Coronary artery (tissue), 2 donors: ENCODE measurements around the gene SMARCA4.

Experiments
- DNase-seq: peaks from one replicate; pipeline ENCODE4 v3.0.0-alpha.2; 2017; ENCODE audit warnings: low spot score
- H3K27ac ChIP-seq, 2 donors: fragments of 200-600 bp; sonication (generic); one replicate each; pipeline ENCODE4 v1.5.1; 2016 to 2019
- H3K4me3 ChIP-seq: fragments of 200-600 bp; sonication (generic); 2 replicates; pipeline ENCODE4 v1.5.1; 2016; ENCODE audit warnings: mild to moderate bottlenecking, moderate library complexity
- TF ChIP-seq, protein P1 (sequence below): fragments of 200-600 bp; sonication (generic); IDR thresholded peaks from one replicate; pipeline ENCODE4 v1.5.1; 2019; ENCODE audit warnings: antibody characterized with exemption

Gene SMARCA4

GRCh38 chr19:11046605-11047354, 86.0 kb downstream of the SMARCA4 start:
- Histone ChIP-seq H3K27ac (no peak overlapping the region), H3K4me3 (no peak overlapping the region)
- TF ChIP-seq, protein P1, sequence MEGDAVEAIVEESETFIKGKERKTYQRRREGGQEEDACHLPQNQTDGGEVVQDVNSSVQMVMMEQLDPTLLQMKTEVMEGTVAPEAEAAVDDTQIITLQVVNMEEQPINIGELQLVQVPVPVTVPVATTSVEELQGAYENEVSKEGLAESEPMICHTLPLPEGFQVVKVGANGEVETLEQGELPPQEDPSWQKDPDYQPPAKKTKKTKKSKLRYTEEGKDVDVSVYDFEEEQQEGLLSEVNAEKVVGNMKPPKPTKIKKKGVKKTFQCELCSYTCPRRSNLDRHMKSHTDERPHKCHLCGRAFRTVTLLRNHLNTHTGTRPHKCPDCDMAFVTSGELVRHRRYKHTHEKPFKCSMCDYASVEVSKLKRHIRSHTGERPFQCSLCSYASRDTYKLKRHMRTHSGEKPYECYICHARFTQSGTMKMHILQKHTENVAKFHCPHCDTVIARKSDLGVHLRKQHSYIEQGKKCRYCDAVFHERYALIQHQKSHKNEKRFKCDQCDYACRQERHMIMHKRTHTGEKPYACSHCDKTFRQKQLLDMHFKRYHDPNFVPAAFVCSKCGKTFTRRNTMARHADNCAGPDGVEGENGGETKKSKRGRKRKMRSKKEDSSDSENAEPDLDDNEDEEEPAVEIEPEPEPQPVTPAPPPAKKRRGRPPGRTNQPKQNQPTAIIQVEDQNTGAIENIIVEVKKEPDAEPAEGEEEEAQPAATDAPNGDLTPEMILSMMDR = no peak
- no peak for DNase-seq

GRCh38 chr19:11047866-11048265, 87.0 kb downstream of the SMARCA4 start:
- TF ChIP-seq, protein P1 = no peak
- no peak overlapping the region for H3K27ac ChIP-seq
- DNase-seq = no peak
- no peak overlapping the region for H3K4me3 ChIP-seq

GRCh38 chr19:11050323-11051114, 89.7 kb downstream of the SMARCA4 start:
- no peak overlapping the region for H3K27ac ChIP-seq
- DNase-seq = no peak
- no peak overlapping the region for H3K4me3 ChIP-seq
- TF ChIP-seq, protein P1 = no peak

DNA sequence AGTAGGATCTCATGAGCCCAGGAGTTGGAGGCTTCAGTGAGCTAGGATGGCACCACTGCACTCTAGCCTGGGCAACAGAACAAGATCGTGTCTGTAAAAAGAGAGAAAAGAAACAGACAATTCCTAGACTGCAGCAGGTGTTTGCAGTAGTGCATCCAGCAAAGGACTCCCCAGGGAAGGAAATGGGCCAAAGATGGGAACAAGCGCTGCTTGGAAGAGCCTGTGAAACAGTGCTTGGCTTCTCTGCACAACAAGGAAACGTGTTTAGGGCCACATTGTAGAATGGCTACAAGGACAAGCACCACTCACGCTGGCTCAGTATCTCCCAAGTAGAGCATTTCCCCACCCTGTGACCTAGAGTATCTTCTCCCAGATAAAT, 93.0 kb downstream of the SMARCA4 start:
- no peak overlapping the region for H3K27ac ChIP-seq
- DNase-seq = no peak
- TF ChIP-seq, protein P1 = no peak

DNA sequence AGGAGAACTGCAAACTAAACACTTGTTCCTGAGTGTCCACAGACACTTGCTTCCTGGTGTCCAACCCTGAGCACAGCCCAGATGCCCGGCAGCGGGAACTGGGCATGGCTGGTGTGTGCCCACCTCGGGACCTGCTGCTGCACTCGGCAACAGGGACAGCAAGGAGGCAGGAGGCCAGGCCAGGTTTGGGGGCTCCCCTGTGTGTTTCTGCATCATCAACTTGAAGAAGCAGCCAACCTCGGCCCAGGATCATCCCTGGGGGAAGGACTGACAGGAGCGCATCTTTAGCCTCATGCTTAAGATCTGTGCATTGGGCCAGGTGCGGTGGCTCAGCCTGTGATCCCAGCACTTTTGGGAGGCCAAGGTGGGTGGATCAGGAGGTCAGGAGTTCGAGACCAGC, 93.4 kb downstream of the SMARCA4 start:
- H3K27ac ChIP-seq = no peak overlapping the region
- TF ChIP-seq, protein P1 = no peak
- no peak overlapping the region for H3K4me3 ChIP-seq
- no peak for DNase-seq

More for the DNA sequence above, 93.0 kb downstream of the SMARCA4 start:
- no peak overlapping the region for H3K4me3 ChIP-seq

- no peak for DNase-seq
- Histone ChIP-seq H3K4me3 (no peak overlapping the region), H3K27ac (no peak overlapping the region)
- TF ChIP-seq, protein P1 = no peak
Observed at GRCh38 chr19:11054628-11055027, 93.8 kb downstream of the SMARCA4 start.
